ENCODE results near the gene CDR2.

DNA sequence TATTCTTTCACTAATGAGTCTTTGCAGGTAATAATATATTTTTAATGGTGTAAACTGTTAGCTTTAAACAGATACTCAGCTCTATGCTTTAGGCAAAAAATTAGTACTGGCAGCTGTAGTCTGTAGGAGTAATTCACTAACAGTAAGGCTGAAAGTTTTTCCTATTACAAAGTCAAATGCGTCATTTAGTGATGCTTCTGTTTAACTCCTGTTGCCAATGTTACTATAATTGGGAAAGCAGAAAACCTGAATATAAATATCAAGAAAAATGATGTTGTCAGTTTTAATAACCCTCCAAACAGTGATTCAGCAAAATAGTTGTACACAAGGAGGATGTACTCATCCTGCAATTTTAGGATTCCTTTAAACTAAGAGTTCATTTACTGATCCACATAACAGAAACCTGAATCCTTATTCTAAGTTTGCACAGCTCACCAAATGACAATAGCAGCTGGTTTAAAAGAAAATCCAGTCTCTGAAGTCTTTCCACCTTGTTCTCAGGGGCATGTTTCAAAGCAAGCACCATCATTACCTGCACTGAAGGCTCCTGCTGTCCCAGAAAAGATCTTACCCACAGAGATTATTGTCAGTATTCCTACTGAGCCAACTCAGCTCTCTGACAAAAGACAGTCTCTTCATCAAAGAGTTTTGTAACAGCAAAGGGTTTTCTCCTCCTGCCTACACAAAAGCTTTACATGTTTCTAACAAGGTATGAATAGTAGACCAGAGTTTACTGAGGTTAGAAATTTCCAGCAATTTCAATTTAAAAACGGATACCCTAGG is 4.2 kb downstream of the CDR2 start:
- TF ChIP-seq, protein P1, sequence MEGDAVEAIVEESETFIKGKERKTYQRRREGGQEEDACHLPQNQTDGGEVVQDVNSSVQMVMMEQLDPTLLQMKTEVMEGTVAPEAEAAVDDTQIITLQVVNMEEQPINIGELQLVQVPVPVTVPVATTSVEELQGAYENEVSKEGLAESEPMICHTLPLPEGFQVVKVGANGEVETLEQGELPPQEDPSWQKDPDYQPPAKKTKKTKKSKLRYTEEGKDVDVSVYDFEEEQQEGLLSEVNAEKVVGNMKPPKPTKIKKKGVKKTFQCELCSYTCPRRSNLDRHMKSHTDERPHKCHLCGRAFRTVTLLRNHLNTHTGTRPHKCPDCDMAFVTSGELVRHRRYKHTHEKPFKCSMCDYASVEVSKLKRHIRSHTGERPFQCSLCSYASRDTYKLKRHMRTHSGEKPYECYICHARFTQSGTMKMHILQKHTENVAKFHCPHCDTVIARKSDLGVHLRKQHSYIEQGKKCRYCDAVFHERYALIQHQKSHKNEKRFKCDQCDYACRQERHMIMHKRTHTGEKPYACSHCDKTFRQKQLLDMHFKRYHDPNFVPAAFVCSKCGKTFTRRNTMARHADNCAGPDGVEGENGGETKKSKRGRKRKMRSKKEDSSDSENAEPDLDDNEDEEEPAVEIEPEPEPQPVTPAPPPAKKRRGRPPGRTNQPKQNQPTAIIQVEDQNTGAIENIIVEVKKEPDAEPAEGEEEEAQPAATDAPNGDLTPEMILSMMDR (IDR thresholded peaks at IDR 0.05), result no peak
- no peak for TF ChIP-seq POLR2A (IDR thresholded peaks at IDR 0.05)

All from Peyer's patch (tissue), 4 donors.